Stimulated activated naive B cell treated with anti-CD40 and anti-IgM and Interleukin-4, amounts not matched to agents 10 μg/mL and 1 μg/mL and 100 μg/mL, for 72 hours (primary cell): ENCODE measurements around the gene NPHP3.

Source experiments
- ATAC-seq, 2 donors: fragments of 150-1000 bp; cut with Tn5 transposase; replicated peaks; 2 replicates each; pipeline ENCODE4 v1.10.0; 2021; ENCODE audit warnings: moderate library complexity in 1 of 2
- DNase-seq: peaks from one replicate; pipeline ENCODE4 v3.0.0; 2021
- H3K27ac Mint-ChIP-seq: one replicate; pipeline ENCODE4 v1.8.0; 2022; ENCODE audit warnings: mild to moderate bottlenecking, mixed read lengths
- H3K27me3 Mint-ChIP-seq, 2 donors: one replicate each; pipeline ENCODE4 v1.8.0; 2022; ENCODE audit warnings: mixed read lengths in 2 of 2
- H3K36me3 Mint-ChIP-seq, 2 donors: one replicate each; pipeline ENCODE4 v1.8.0; 2022; ENCODE audit warnings: mixed read lengths in 2 of 2, mild to moderate bottlenecking in 1 of 2
- H3K4me1 Mint-ChIP-seq, 2 donors: one replicate each; pipeline ENCODE4 v1.8.0; 2022; ENCODE audit warnings: mixed read lengths in 2 of 2, mild to moderate bottlenecking in 1 of 2
- H3K4me3 Mint-ChIP-seq, 2 donors: one replicate each; pipeline ENCODE4 v1.8.0; 2022; ENCODE audit warnings: mild to moderate bottlenecking in 2 of 2, mixed read lengths in 2 of 2, moderate library complexity in 1 of 2
- H3K9me3 Mint-ChIP-seq, 2 donors: one replicate each; pipeline ENCODE4 v1.8.0; 2022; ENCODE audit warnings: mixed read lengths in 2 of 2, mild to moderate bottlenecking in 1 of 2

Gene NPHP3

DNA sequence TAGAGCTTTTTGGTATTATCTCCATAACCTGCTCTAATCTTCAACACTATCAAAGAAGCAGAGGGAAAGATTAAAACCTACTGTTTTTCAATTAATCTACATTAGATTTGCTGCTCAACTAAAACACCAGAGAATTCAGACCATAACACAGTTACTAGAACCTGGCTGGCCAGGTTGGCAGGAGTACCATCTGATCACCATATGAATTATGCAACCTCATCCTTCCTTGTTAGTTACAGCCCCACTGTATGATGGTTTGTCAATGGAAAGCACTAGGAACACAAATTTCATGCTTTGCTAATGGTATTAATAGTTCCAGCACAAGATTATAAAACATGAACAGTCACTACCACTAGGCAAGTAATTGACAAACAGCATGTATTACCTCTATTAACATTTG is 5.8 kb downstream of the NPHP3 start:
- H3K27ac Mint-ChIP-seq = no peak overlapping the region
- ATAC-seq = no peak
- H3K9me3 Mint-ChIP-seq = no peaks in the 10 kb centered on the region
- H3K27me3 Mint-ChIP-seq = no peaks in the 10 kb centered on the region
- H3K4me1 Mint-ChIP-seq = peaks cover 10 to 23% of the 10 kb centered on the region in 2 donors
- no peak overlapping the region for H3K4me3 Mint-ChIP-seq
- H3K36me3 Mint-ChIP-seq = peaks cover 9 to 14% of the 10 kb centered on the region in 2 donors
- DNase-seq = no peak

DNA sequence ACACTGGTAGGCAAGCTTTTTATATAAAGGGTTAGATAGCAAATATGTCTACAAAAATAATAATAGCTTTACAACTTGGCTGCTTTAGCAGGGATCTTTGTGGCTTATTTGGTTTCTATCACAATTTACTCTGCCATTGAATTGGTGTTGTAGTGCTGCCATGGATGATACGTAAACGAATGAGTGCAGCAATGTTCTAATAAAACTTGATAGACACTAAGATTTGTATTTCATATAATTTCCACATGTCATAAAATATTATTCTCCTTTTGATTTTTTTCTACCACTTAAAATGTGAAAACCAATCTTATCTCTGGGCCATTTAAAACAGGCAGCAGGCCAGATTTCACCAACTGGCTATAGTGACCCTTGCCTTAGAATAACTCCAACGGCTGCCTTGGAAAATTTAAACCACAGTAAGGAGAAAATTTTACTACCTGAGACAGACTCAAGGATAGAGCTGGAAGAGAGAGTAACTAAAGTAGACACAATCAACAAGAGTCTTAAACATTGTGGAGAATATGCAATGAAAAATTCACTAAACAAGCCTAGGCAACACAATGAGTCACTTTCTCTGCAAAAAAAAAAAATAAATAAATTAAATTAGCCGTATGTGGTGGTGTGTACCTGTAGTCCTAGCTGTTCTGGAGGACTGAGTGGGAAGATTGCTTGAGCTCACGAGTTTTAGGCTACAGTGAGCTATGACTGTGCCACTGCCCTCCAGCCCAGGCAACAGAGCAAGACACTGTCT is 8.1 kb downstream of the NPHP3 start:
- Mint-ChIP-seq H3K27me3 (no peaks in the 10 kb centered on the region), H3K9me3 (no peaks in the 10 kb centered on the region), H3K27ac (no peak overlapping the region), H3K36me3 (peaks cover 19 to 21% of the 10 kb centered on the region in 2 donors), H3K4me1 (peaks cover 3 to 7% of the 10 kb centered on the region in 2 donors), H3K4me3 (no peak overlapping the region)
- DNase-seq (no peak), ATAC-seq (no peak)

GRCh38 chr3:132710311-132710710 is 11.9 kb downstream of the NPHP3 start:
- no peaks in the 10 kb centered on the region for H3K4me1 Mint-ChIP-seq
- no peaks in the 10 kb centered on the region for H3K9me3 Mint-ChIP-seq
- peaks cover 18 to 36% of the 10 kb centered on the region in 2 donors for H3K36me3 Mint-ChIP-seq
- H3K27me3 Mint-ChIP-seq = no peaks in the 10 kb centered on the region
- no peak overlapping the region for H3K27ac Mint-ChIP-seq
- H3K4me3 Mint-ChIP-seq = no peak overlapping the region
- no peak for ATAC-seq
- DNase-seq = no peak

DNA sequence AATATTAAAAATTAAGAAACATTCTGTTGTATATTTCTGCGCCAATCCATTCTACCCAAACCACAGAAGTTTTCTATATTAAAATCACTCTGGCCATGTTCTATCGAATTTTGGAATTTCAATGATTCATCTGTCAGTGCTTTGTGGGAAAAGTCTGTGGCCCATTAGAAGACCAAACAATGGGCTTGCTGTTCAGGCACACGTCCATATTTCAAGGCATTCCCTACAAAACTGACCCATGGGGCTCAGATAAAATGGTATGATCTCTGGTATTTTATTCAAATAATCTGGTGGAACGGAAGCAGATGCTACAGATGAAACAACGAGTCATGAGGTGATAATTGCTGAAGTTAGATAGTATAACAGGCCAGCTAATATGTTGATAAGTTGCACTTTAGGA is 12.4 kb downstream of the NPHP3 start:
- H3K27ac Mint-ChIP-seq = no peak overlapping the region
- no peaks in the 10 kb centered on the region for H3K27me3 Mint-ChIP-seq
- no peaks in the 10 kb centered on the region for H3K9me3 Mint-ChIP-seq
- ATAC-seq (no peak), DNase-seq (no peak)
- H3K4me1 Mint-ChIP-seq = no peaks in the 10 kb centered on the region
- peaks cover 18 to 36% of the 10 kb centered on the region in 2 donors for H3K36me3 Mint-ChIP-seq
- H3K4me3 Mint-ChIP-seq = no peak overlapping the region

- peaks cover 22 to 42% of the 10 kb centered on the region in 2 donors for H3K36me3 Mint-ChIP-seq
- H3K27me3 Mint-ChIP-seq = no peaks in the 10 kb centered on the region
- ATAC-seq (no peak), DNase-seq (no peak)
- H3K4me1 Mint-ChIP-seq = no peaks in the 10 kb centered on the region
- H3K4me3 Mint-ChIP-seq = no peak overlapping the region
- no peaks in the 10 kb centered on the region for H3K9me3 Mint-ChIP-seq
- H3K27ac Mint-ChIP-seq = no peak overlapping the region
Measured at GRCh38 chr3:132703733-132704132, 18.5 kb downstream of the NPHP3 start.

DNA sequence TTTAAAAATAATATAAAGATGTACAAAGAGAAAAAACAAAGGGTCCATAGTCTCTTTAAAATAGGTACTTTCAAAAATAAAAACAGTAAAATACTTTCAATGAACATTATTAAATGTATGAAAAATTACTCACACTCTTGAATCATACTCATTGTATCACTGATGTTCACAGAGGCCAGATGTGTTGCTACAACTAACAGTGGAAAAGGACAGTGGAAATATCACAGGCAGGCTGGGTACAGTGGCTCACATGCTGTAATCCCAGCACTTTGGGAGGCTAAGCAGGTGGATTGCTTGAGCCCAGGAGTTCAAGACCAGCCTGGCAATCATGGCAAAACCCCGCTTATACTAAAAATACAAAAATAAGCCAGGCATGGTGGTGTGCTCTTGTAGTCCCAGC is 26.8 kb downstream of the NPHP3 start:
- Mint-ChIP-seq H3K27me3 (no peaks in the 10 kb centered on the region), H3K36me3 (peaks cover 15 to 35% of the 10 kb centered on the region in 2 donors), H3K4me3 (no peak overlapping the region), H3K9me3 (no peaks in the 10 kb centered on the region), H3K27ac (no peak overlapping the region), H3K4me1 (no peaks in the 10 kb centered on the region)
- ATAC-seq = no peak
- DNase-seq = no peak

GRCh38 chr3:132694991-132695390 is 27.2 kb downstream of the NPHP3 start:
- no peaks in the 10 kb centered on the region for H3K27me3 Mint-ChIP-seq
- no peak overlapping the region for H3K27ac Mint-ChIP-seq
- peaks cover 15 to 35% of the 10 kb centered on the region in 2 donors for H3K36me3 Mint-ChIP-seq
- no peak for DNase-seq
- H3K4me3 Mint-ChIP-seq = no peak overlapping the region
- no peak for ATAC-seq
- no peaks in the 10 kb centered on the region for H3K9me3 Mint-ChIP-seq
- no peaks in the 10 kb centered on the region for H3K4me1 Mint-ChIP-seq

DNA sequence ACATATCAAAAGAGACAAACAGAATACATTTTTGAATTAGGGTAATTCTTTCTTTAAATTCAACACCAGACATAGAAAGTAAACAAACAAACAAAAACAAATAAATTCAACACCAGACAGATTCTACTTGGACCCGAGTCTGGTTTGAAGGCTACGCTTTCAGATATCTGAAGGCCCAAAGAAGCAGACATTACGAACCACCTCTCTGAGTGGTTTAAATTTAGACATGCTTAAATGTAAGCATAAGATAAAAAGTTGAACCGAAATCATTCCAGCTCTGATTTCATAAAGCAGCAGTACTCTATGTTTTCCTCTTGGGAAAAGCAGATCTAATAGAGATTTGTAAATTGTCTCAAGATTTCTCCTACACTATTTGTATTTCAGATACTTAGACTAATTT is 32.2 kb downstream of the NPHP3 start:
- ATAC-seq = no peak
- Mint-ChIP-seq H3K36me3 (peaks cover 12 to 23% of the 10 kb centered on the region in 2 donors), H3K4me1 (no peaks in the 10 kb centered on the region), H3K9me3 (no peaks in the 10 kb centered on the region), H3K27me3 (no peaks in the 10 kb centered on the region), H3K27ac (no peak overlapping the region), H3K4me3 (no peak overlapping the region)
- no peak for DNase-seq

DNA sequence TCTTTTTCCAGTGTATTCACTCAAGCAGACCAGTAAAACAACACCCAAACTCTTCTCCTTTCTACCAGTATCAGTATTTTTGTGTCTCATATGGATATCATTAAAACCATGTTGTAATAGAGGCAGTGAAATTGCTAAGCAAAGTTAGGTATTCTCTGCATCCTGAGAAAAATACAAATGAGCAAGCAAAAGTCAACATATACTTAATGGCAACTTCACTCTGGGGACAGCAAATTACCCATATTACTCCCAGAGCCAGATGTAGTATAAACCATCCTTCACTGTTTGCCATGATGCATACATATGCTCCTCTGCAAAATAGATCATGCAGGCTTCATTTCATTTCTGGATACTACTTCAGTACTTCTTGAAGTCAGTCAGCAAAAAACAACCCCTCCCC is 40.0 kb downstream of the NPHP3 start:
- no peak for ATAC-seq
- peak overlapping the region; percentile 67 for H3K27ac Mint-ChIP-seq

GRCh38 chr3:132681421-132681820 is 40.8 kb downstream of the NPHP3 start:
- no peaks in the 10 kb centered on the region for H3K27me3 Mint-ChIP-seq
- H3K4me1 Mint-ChIP-seq = no peaks in the 10 kb centered on the region
- H3K36me3 Mint-ChIP-seq = peaks cover 15 to 17% of the 10 kb centered on the region in 2 donors
- DNase-seq (no peak), ATAC-seq (no peak)
- H3K4me3 Mint-ChIP-seq = no peak overlapping the region
- no peak overlapping the region for H3K27ac Mint-ChIP-seq
- no peaks in the 10 kb centered on the region for H3K9me3 Mint-ChIP-seq

More for the DNA sequence above, 40.0 kb downstream of the NPHP3 start:
- DNase-seq = no peak
- Mint-ChIP-seq H3K36me3 (peaks cover 15% of the 10 kb centered on the region in 2 donors), H3K4me1 (no peaks in the 10 kb centered on the region), H3K27me3 (no peaks in the 10 kb centered on the region), H3K9me3 (no peaks in the 10 kb centered on the region), H3K4me3 (no peak overlapping the region)

DNA sequence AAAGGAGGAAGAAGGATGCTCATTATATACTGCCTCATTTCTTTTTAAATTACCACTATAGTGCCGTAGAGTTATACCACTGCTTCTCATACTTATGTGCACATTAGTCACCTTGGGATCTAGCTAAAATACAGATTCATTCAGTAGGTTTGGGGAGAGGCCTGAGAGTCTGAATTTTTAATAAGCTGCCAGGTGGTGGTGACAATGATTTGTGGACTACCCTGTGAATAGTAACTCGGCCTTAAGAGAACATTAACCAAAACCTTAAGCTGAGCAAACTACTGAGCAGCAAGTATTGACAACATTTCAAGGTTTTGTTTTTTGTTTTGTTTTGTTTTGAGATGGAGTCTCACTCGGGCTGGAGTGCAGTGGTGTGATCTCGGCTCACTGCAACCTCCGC is 42.3 kb downstream of the NPHP3 start:
- Mint-ChIP-seq H3K4me3 (no peak overlapping the region), H3K4me1 (peaks cover 2 to 8% of the 10 kb centered on the region in 2 donors), H3K27me3 (no peaks in the 10 kb centered on the region), H3K27ac (no peak overlapping the region), H3K9me3 (no peaks in the 10 kb centered on the region), H3K36me3 (peaks cover 19 to 21% of the 10 kb centered on the region in 2 donors)
- ATAC-seq = no peak
- DNase-seq = no peak

- peaks cover 19 to 23% of the 10 kb centered on the region in 2 donors for H3K36me3 Mint-ChIP-seq
- no peaks in the 10 kb centered on the region for H3K9me3 Mint-ChIP-seq
- H3K4me1 Mint-ChIP-seq = peaks cover 2 to 10% of the 10 kb centered on the region in 2 donors
- peak overlapping the region; percentile 27 for H3K27ac Mint-ChIP-seq
- peak; percentile 67 to 85 for ATAC-seq
- no peak overlapping the region for H3K4me3 Mint-ChIP-seq
- H3K27me3 Mint-ChIP-seq = no peaks in the 10 kb centered on the region
- DNase-seq = no peak
Measured at GRCh38 chr3:132675408-132675807, 46.8 kb downstream of the NPHP3 start.

DNA sequence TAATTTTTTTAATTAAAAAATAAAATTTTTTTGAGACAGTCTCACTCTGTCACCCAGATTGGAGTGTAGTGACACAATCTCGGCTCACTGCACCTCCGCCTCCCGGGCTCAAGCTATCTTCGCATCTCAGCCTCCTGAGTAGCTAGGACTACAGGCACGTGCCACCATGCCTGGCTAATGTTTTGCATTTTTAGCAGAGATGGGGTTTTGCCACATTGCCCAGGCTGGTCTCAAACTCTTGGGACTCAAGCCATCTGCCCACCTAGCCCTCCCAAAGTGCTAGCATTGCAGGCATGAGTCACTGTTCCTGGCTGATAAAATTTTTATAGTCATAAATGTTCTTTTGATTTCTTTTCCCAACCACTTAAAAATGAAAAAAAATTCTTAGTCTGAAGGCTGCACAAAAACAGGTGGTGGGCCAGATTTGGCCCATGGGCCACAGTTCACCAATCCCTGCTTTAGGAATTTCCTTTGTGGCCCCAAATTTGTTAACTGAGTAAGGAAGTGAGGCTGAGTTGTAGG is 52.9 kb downstream of the NPHP3 start:
- Mint-ChIP-seq H3K27me3 (no peaks in the 10 kb centered on the region), H3K4me1 (peaks cover 8% of the 10 kb centered on the region in 2 donors), H3K9me3 (no peaks in the 10 kb centered on the region), H3K4me3 (no peak overlapping the region), H3K27ac (no peak overlapping the region), H3K36me3 (peaks cover 12 to 21% of the 10 kb centered on the region in 2 donors)
- no peak for DNase-seq
- no peak for ATAC-seq

DNA sequence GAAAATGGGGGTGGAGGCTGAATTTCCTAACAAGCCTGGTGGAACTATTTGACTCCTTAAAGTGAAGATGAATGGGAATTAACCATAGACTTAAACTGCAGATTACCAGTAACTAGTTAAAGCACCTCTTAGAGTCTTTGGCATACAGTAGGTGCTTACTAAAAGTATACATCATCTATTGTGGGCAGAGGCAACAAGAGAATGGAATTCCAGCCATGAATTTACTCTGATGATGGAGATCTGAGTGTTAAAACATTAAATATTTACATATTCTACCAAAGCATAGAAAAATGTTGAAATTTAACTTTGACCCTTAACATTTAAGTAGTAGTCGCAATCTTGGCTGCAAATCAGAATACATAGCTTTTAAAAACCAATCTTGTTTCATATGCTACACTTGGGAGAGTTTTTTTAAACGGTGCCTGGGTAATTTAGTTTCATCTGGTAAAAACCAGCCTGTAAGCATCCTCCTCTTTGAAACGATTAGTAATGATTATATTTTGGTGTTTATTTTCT is 56.9 kb downstream of the NPHP3 start:
- H3K27ac Mint-ChIP-seq = no peak overlapping the region
- H3K27me3 Mint-ChIP-seq = no peaks in the 10 kb centered on the region
- DNase-seq (no peak), ATAC-seq (no peak)
- H3K9me3 Mint-ChIP-seq = no peaks in the 10 kb centered on the region
- H3K36me3 Mint-ChIP-seq = peaks cover 11 to 25% of the 10 kb centered on the region in 2 donors
- peaks cover 18 to 43% of the 10 kb centered on the region in 2 donors for H3K4me1 Mint-ChIP-seq
- H3K4me3 Mint-ChIP-seq = no peak overlapping the region

GRCh38 chr3:132662212-132662611 is 60.0 kb downstream of the NPHP3 start:
- no peaks in the 10 kb centered on the region for H3K27me3 Mint-ChIP-seq
- peaks cover 18 to 50% of the 10 kb centered on the region in 2 donors for H3K4me1 Mint-ChIP-seq
- H3K9me3 Mint-ChIP-seq = no peaks in the 10 kb centered on the region
- ATAC-seq (no peak), DNase-seq (no peak)
- no peak overlapping the region for H3K4me3 Mint-ChIP-seq
- no peak overlapping the region for H3K27ac Mint-ChIP-seq
- H3K36me3 Mint-ChIP-seq = peaks cover 7 to 22% of the 10 kb centered on the region in 2 donors
